Activated naive CD4-positive, alpha-beta T cell treated with anti-CD3 and anti-CD28 coated beads, Interleukin-2, amount 50 U/mL, for 16 hours (primary cell): Measurements from ENCODE around the gene MICU1.
"Not testable (repeated sequence)": the region's sequence is repeated elsewhere in the genome, so short reads cannot be mapped to it uniquely, and the experiment has no call there.

ENCODE experiments used
- DNase-seq: peaks from one replicate; pipeline ENCODE4 v3.0.0-alpha.2; 2020

Gene MICU1

GRCh38 chr10:72337039-72337629 lies 288.7 kb downstream of the MICU1 start:
- peak; percentile 68 for DNase-seq

GRCh38 chr10:72336259-72337038 lies 289.4 kb downstream of the MICU1 start:
- no peak for DNase-seq

GRCh38 chr10:72335394-72336258 lies 290.3 kb downstream of the MICU1 start:
- DNase-seq, result no peak

GRCh38 chr10:72334825-72335393 lies 291.0 kb downstream of the MICU1 start:
- no peak for DNase-seq

GRCh38 chr10:72334196-72334824 lies 291.6 kb downstream of the MICU1 start:
- DNase-seq, result no peak

- DNase-seq, result no peak
Measured at GRCh38 chr10:72333112-72334015, 292.5 kb downstream of the MICU1 start.

- DNase-seq, result no peak
Measured at GRCh38 chr10:72332423-72333111, 293.3 kb downstream of the MICU1 start.

GRCh38 chr10:72331575-72332422 lies 294.1 kb downstream of the MICU1 start:
- DNase-seq, result peak; percentile 83

- no peak for DNase-seq
Measured at GRCh38 chr10:72330069-72330426, 295.8 kb downstream of the MICU1 start.

GRCh38 chr10:72329290-72330068 lies 296.4 kb downstream of the MICU1 start:
- no peak for DNase-seq

GRCh38 chr10:72328829-72329204 lies 297.1 kb downstream of the MICU1 start:
- DNase-seq, result no peak

GRCh38 chr10:72328045-72328828 lies 297.6 kb downstream of the MICU1 start:
- no peak for DNase-seq

GRCh38 chr10:72326665-72327603 lies 298.9 kb downstream of the MICU1 start:
- DNase-seq, result peak; percentile 74

GRCh38 chr10:72325243-72326175 lies 300.4 kb downstream of the MICU1 start:
- DNase-seq, result not testable (repeated sequence)

GRCh38 chr10:72323771-72324191 lies 302.1 kb downstream of the MICU1 start:
- DNase-seq, result no peak

- DNase-seq, result no peak
Measured at GRCh38 chr10:72323108-72323749, 302.6 kb downstream of the MICU1 start.
